ENCODE measurements around the gene COPS9.
A peak's percentile ranks its signal among the peaks of the same experiment; 100 is the strongest.

COPS9 gene

GRCh38 chr2:240132651-240132980 is 3.5 kb downstream of the COPS9 start:
- DNase-seq, result no peak

- DNase-seq, result no peak
Observed at GRCh38 chr2:240131941-240132650, 4.0 kb downstream of the COPS9 start.

- no peak for DNase-seq
Observed at GRCh38 chr2:240131296-240131695, 4.8 kb downstream of the COPS9 start.

GRCh38 chr2:240130393-240131195 is 5.5 kb downstream of the COPS9 start:
- DNase-seq, result no peak

- DNase-seq, result no peak
Observed at GRCh38 chr2:240129731-240130392, 6.2 kb downstream of the COPS9 start.

- no peak for DNase-seq
Observed at GRCh38 chr2:240129311-240129710, 6.8 kb downstream of the COPS9 start.

- DNase-seq, result no peak
Observed at GRCh38 chr2:240128608-240129145, 7.4 kb downstream of the COPS9 start.

- no peak for DNase-seq
Observed at GRCh38 chr2:240127911-240128607, 8.0 kb downstream of the COPS9 start.

GRCh38 chr2:240127191-240127750 is 8.8 kb downstream of the COPS9 start:
- DNase-seq, result no peak

GRCh38 chr2:240126731-240127130 is 9.4 kb downstream of the COPS9 start:
- DNase-seq, result no peak

GRCh38 chr2:240125742-240126141 is 10.4 kb downstream of the COPS9 start:
- DNase-seq, result no peak

GRCh38 chr2:240124651-240125030 is 11.5 kb downstream of the COPS9 start:
- no peak for DNase-seq

GRCh38 chr2:240123821-240124650 is 12.1 kb downstream of the COPS9 start:
- DNase-seq, result no peak

- DNase-seq, result no peak
Observed at GRCh38 chr2:240121675-240122074, 14.4 kb downstream of the COPS9 start.

- DNase-seq, result peak; percentile 33
Observed at GRCh38 chr2:240121190-240121589, 14.9 kb downstream of the COPS9 start.

GRCh38 chr2:240114233-240114632 is 21.9 kb downstream of the COPS9 start:
- DNase-seq, result no peak

GRCh38 chr2:240112914-240113690 is 23.0 kb downstream of the COPS9 start:
- DNase-seq, result no peak

GRCh38 chr2:240111253-240111652 is 24.9 kb downstream of the COPS9 start:
- no peak for DNase-seq

- DNase-seq, result no peak
Observed at GRCh38 chr2:240109386-240109785, 26.7 kb downstream of the COPS9 start.

- DNase-seq, result no peak
Observed at GRCh38 chr2:240107477-240107796, 28.7 kb downstream of the COPS9 start.

Measured in stimulated activated CD4-positive, alpha-beta T cell treated with anti-CD3 and anti-CD28 coated beads, Interleukin-4, amount 100 ng/mL, for 24 hours (primary cell).